RCC 7860 (cell line): ENCODE results near the gene CLEC16A.

Source experiments
- DNase-seq: peaks from one replicate; pipeline ENCODE4 v3.0.0-alpha.2; 2015; ENCODE audit warnings: low spot score
- FAIRE-seq: peaks from 2 replicates; lab custom pipeline; 2012; peaks lifted over from hg19 to GRCh38; lab: Jason Lieb, UNC

The CLEC16A gene

GRCh38 chr16:11034481-11034931 lies 90.1 kb downstream of the CLEC16A start:
- no peak for FAIRE-seq
- DNase-seq: no peak

GRCh38 chr16:11035096-11035495 lies 90.7 kb downstream of the CLEC16A start:
- no peak for DNase-seq
- FAIRE-seq: no peak

GRCh38 chr16:11036040-11036439 lies 91.7 kb downstream of the CLEC16A start:
- FAIRE-seq (no peak), DNase-seq (no peak)

- FAIRE-seq (no peak), DNase-seq (no peak)
Measured at GRCh38 chr16:11036868-11037410, 92.6 kb downstream of the CLEC16A start.

- DNase-seq (no peak), FAIRE-seq (no peak)
Measured at GRCh38 chr16:11038305-11038704, 93.9 kb downstream of the CLEC16A start.

- DNase-seq (no peak), FAIRE-seq (no peak)
Measured at GRCh38 chr16:11038777-11039176, 94.4 kb downstream of the CLEC16A start.

- no peak for FAIRE-seq
Measured at GRCh38 chr16:11039726-11040125, 95.4 kb downstream of the CLEC16A start.

GRCh38 chr16:11042191-11042590 lies 97.8 kb downstream of the CLEC16A start:
- no peak for DNase-seq

More at GRCh38 chr16:11039726-11040125, 95.4 kb downstream of the CLEC16A start:
- no peak for DNase-seq

GRCh38 chr16:11045441-11045840 lies 101.1 kb downstream of the CLEC16A start:
- no peak for FAIRE-seq

More at GRCh38 chr16:11042191-11042590, 97.8 kb downstream of the CLEC16A start:
- no peak for FAIRE-seq

GRCh38 chr16:11045846-11046245 lies 101.5 kb downstream of the CLEC16A start:
- FAIRE-seq (no peak), DNase-seq (no peak)

More at GRCh38 chr16:11045441-11045840, 101.1 kb downstream of the CLEC16A start:
- no peak for DNase-seq

GRCh38 chr16:11046382-11046931 lies 102.1 kb downstream of the CLEC16A start:
- FAIRE-seq: no peak
- no peak for DNase-seq

- DNase-seq (no peak), FAIRE-seq (no peak)
Measured at GRCh38 chr16:11047057-11047456, 102.7 kb downstream of the CLEC16A start.

GRCh38 chr16:11047939-11048800 lies 103.8 kb downstream of the CLEC16A start:
- no peak for FAIRE-seq
- no peak for DNase-seq

GRCh38 chr16:11049396-11050059 lies 105.2 kb downstream of the CLEC16A start:
- DNase-seq (no peak), FAIRE-seq (no peak)

GRCh38 chr16:11050536-11050935 lies 106.2 kb downstream of the CLEC16A start:
- FAIRE-seq (no peak), DNase-seq (no peak)

GRCh38 chr16:11050944-11051343 lies 106.6 kb downstream of the CLEC16A start:
- FAIRE-seq (no peak), DNase-seq (no peak)

GRCh38 chr16:11051430-11051829 lies 107.1 kb downstream of the CLEC16A start:
- FAIRE-seq: no peak

GRCh38 chr16:11051879-11052808 lies 107.8 kb downstream of the CLEC16A start:
- DNase-seq (no peak), FAIRE-seq (no peak)

More at GRCh38 chr16:11051430-11051829, 107.1 kb downstream of the CLEC16A start:
- DNase-seq: no peak

GRCh38 chr16:11053916-11054460 lies 109.6 kb downstream of the CLEC16A start:
- FAIRE-seq (no peak), DNase-seq (no peak)
